ENCODE results near the gene RABEP2.

Gene RABEP2

DNA sequence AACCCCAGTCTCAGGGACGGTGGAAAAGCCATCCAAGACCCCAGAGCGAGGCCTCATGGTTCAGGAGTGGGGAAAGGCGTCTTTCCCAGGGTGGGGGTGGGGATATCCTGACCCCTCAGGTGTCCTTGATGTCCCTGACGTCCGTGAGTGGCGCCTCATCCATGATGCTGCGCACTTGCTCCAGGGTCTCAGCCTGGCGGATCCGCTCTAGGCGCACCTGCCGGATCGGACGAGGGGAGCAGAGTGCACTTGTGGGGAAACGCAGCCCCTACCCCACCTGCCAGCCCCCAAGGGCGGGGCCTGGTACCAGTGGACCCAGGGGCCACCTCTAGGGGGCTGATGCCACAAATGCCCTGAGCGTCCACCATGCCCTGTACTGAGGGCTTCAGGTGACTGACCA lies 20.2 kb downstream of the RABEP2 start:
- Mint-ChIP-seq H3K36me3 (ENCODE audit: insufficient read depth) (peaks cover 20% of the 10 kb centered on the region), H3K9me3 (no peaks in the 10 kb centered on the region), H3K27ac (no peak overlapping the region), H3K27me3 (no peaks in the 10 kb centered on the region), H3K4me3 (no peak overlapping the region), H3K4me1 (ENCODE audit: low read depth in 2 of 2) (no peaks in the 10 kb centered on the region)
- ATAC-seq (replicated peaks) (no peak), DNase-seq (no peak)

DNA sequence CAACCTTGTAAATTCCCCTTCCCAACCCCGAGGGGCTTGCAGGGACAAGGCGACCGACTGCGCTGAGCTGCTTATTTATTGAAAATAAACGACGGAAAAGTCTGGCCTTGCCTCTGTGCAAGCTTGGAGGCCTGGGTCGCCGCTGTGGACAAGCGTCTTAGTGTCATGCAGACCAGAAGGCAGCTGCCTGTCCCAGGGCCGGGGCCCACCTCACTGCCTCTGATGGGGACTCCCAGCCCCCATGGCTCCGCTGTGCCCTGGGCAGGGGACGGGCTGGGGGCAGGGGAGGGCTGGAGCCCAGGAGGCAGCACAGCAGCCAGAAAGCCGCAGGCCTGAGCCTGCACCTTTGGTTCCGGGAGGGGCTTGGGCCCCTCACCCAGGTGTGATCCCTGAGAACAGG lies 20.7 kb downstream of the RABEP2 start:
- Mint-ChIP-seq H3K27me3 (no peaks in the 10 kb centered on the region), H3K27ac (no peak overlapping the region), H3K36me3 (ENCODE audit: insufficient read depth) (peaks cover 16% of the 10 kb centered on the region), H3K9me3 (no peaks in the 10 kb centered on the region), H3K4me3 (no peak overlapping the region), H3K4me1 (ENCODE audit: low read depth in 2 of 2) (no peaks in the 10 kb centered on the region)
- DNase-seq (no peak), ATAC-seq (replicated peaks) (no peak)

DNA sequence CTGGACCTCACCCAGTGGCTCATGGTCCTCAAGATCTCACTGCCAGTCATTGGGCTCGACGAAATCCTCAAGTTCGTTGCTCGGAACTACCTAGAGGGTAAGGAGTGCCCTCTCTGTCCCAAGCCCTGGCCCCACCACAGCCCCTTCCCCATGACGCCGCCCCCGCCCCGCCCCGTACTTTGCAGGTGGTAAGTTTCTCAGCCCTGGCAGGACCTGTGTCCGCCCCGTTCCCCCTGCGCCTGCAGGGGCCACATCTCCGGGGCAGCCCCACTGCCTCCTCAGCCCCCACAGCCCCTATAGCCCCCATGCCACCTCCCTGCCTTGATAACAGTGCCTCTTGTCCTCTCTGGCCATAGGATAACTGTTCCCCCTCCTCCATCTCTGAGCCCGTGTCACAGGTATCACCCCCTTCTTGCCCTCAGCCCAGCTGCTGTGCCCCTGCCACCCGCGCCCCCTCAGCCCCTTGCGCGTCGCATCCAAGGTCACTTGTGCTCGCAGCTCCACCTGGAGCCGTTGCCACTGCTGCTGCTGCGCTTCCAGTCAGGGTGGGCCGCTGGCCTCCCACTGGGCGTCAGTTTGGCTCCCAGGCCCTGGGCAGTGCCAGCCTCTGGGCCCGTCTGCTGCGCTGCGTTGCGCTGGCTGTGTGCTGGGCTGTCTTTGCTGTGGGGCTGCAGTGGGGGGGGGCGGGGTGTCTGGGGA lies 21.5 kb downstream of the RABEP2 start:
- Mint-ChIP-seq H3K27me3 (no peaks in the 10 kb centered on the region), H3K4me1 (ENCODE audit: low read depth in 2 of 2) (no peaks in the 10 kb centered on the region), H3K27ac (no peak overlapping the region), H3K9me3 (no peaks in the 10 kb centered on the region), H3K4me3 (no peak overlapping the region), H3K36me3 (ENCODE audit: insufficient read depth) (peaks cover 13% of the 10 kb centered on the region)
- ATAC-seq (replicated peaks) (no peak), DNase-seq (no peak)

DNA sequence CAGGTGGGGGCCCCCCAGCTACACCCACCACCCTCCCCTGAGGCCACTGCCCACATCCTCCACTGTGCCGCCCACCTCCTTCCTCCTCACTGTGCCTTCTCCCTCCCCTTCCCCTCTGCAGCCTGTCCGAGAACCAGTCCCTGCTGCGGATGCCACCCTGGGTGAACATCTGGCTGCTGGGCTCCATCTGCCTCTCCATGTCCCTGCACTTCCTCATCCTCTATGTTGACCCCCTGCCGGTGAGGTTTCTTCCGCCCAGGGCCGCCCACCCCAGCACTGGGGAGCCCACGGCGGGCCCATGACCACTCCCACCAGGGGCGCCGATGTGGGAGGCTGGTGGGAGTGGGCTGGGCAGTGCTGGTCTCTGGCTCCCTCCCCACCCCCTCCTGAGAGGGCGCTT lies 22.1 kb downstream of the RABEP2 start:
- Mint-ChIP-seq H3K9me3 (no peaks in the 10 kb centered on the region), H3K36me3 (ENCODE audit: insufficient read depth) (peaks cover 9% of the 10 kb centered on the region), H3K4me1 (ENCODE audit: low read depth in 2 of 2) (no peaks in the 10 kb centered on the region), H3K27me3 (no peaks in the 10 kb centered on the region), H3K27ac (no peak overlapping the region), H3K4me3 (no peak overlapping the region)
- DNase-seq: no peak
- peak; percentile 12 for ATAC-seq (replicated peaks)

DNA sequence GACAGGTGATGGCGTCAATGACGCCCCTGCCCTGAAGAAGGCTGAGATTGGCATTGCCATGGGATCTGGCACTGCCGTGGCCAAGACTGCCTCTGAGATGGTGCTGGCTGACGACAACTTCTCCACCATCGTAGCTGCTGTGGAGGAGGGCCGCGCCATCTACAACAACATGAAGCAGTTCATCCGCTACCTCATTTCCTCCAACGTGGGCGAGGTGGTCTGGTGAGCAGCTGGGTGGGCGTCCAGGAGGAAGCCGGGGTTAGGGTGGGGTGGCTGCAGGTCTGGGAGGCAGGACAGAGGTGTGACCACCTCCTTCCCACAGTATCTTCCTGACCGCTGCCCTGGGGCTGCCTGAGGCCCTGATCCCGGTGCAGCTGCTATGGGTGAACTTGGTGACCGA lies 23.2 kb downstream of the RABEP2 start:
- no peak for ATAC-seq (replicated peaks)
- H3K9me3 Mint-ChIP-seq: no peaks in the 10 kb centered on the region
- no peaks in the 10 kb centered on the region for H3K27me3 Mint-ChIP-seq

DNA sequence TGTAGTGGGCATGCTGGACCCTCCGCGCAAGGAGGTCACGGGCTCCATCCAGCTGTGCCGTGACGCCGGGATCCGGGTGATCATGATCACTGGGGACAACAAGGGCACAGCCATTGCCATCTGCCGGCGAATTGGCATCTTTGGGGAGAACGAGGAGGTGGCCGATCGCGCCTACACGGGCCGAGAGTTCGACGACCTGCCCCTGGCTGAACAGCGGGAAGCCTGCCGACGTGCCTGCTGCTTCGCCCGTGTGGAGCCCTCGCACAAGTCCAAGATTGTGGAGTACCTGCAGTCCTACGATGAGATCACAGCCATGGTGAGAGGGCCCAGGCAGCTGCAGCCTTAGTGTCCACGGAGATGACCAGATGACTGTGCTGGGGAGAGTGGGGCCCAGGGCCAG lies 24.4 kb downstream of the RABEP2 start:
- H3K9me3 Mint-ChIP-seq: no peaks in the 10 kb centered on the region
- DNase-seq (no peak), ATAC-seq (replicated peaks) (no peak)
- H3K27ac Mint-ChIP-seq: peak overlapping the region in 1 of 2 donors; percentile 10
- no peak overlapping the region for H3K4me3 Mint-ChIP-seq
- no peaks in the 10 kb centered on the region for H3K27me3 Mint-ChIP-seq
- no peaks in the 10 kb centered on the region for H3K36me3 Mint-ChIP-seq (ENCODE audit: insufficient read depth)
- H3K4me1 Mint-ChIP-seq (ENCODE audit: low read depth in 2 of 2): no peaks in the 10 kb centered on the region

More for the DNA sequence above, 23.2 kb downstream of the RABEP2 start:
- Mint-ChIP-seq H3K4me3 (no peak overlapping the region), H3K4me1 (ENCODE audit: low read depth in 2 of 2) (no peaks in the 10 kb centered on the region), H3K36me3 (ENCODE audit: insufficient read depth) (peaks cover 6% of the 10 kb centered on the region), H3K27ac (no peak overlapping the region)
- DNase-seq: no peak

GRCh38 chr16:28899882-28900590 lies 25.0 kb downstream of the RABEP2 start:
- DNase-seq (no peak), ATAC-seq (replicated peaks) (no peak)
- Mint-ChIP-seq H3K27ac (no peak overlapping the region), H3K9me3 (no peaks in the 10 kb centered on the region), H3K36me3 (ENCODE audit: insufficient read depth) (no peaks in the 10 kb centered on the region), H3K27me3 (no peaks in the 10 kb centered on the region), H3K4me1 (ENCODE audit: low read depth in 2 of 2) (no peaks in the 10 kb centered on the region), H3K4me3 (no peak overlapping the region)

GRCh38 chr16:28898942-28899341 lies 26.1 kb downstream of the RABEP2 start:
- Mint-ChIP-seq H3K27me3 (no peaks in the 10 kb centered on the region), H3K27ac (peak overlapping the region in 1 of 2 donors; percentile 36), H3K4me1 (ENCODE audit: low read depth in 2 of 2) (no peaks in the 10 kb centered on the region), H3K36me3 (ENCODE audit: insufficient read depth) (no peaks in the 10 kb centered on the region), H3K4me3 (no peak overlapping the region), H3K9me3 (no peaks in the 10 kb centered on the region)
- DNase-seq (no peak), ATAC-seq (replicated peaks) (no peak)

DNA sequence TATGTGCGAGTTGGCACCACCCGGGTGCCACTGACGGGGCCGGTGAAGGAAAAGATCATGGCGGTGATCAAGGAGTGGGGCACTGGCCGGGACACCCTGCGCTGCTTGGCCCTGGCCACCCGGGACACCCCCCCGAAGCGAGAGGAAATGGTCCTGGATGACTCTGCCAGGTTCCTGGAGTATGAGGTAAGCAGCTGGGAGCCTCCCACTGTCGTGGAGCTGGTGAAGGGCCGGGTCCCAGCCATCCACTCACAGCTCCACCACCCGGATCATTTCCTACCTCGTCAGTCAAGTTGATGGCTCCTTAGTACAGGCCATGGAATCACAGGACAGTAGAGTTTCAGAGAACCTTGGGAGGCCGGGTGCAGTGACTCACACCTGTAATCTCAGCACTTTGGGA lies 26.8 kb downstream of the RABEP2 start:
- Mint-ChIP-seq H3K27me3 (no peaks in the 10 kb centered on the region), H3K36me3 (ENCODE audit: insufficient read depth) (no peaks in the 10 kb centered on the region), H3K27ac (peak overlapping the region in 1 of 2 donors; percentile 24), H3K9me3 (no peaks in the 10 kb centered on the region), H3K4me3 (no peak overlapping the region), H3K4me1 (ENCODE audit: low read depth in 2 of 2) (no peaks in the 10 kb centered on the region)
- DNase-seq: no peak
- ATAC-seq (replicated peaks): no peak

DNA sequence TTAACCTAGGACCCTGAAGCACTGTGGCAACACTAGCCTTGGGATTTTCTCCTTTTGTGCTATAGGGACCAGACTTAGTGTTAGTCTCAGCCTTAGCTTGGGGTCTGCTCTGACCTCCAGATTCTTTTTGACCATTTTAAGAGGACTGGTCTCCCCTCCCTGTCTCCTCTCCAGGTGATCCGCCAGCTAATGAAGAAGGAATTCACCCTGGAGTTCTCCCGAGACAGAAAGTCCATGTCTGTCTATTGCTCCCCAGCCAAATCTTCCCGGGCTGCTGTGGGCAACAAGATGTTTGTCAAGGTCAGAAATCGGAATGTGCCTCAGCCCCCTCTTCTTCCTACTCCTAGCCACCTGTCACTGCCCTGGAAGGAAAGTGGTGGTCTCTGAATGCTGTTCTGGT lies 27.2 kb downstream of the RABEP2 start:
- H3K27ac Mint-ChIP-seq: peak overlapping the region in 1 of 2 donors; percentile 24
- no peak for ATAC-seq (replicated peaks)
- no peaks in the 10 kb centered on the region for H3K9me3 Mint-ChIP-seq
- no peak for DNase-seq
- H3K4me3 Mint-ChIP-seq: no peak overlapping the region
- no peaks in the 10 kb centered on the region for H3K4me1 Mint-ChIP-seq (ENCODE audit: low read depth in 2 of 2)
- H3K36me3 Mint-ChIP-seq (ENCODE audit: insufficient read depth): no peaks in the 10 kb centered on the region
- no peaks in the 10 kb centered on the region for H3K27me3 Mint-ChIP-seq

GRCh38 chr16:28895609-28896008 lies 29.4 kb downstream of the RABEP2 start:
- Mint-ChIP-seq H3K9me3 (no peaks in the 10 kb centered on the region), H3K4me3 (no peak overlapping the region), H3K27ac (no peak overlapping the region), H3K36me3 (ENCODE audit: insufficient read depth) (no peaks in the 10 kb centered on the region), H3K27me3 (no peaks in the 10 kb centered on the region), H3K4me1 (ENCODE audit: low read depth in 2 of 2) (no peaks in the 10 kb centered on the region)
- ATAC-seq (replicated peaks) (no peak), DNase-seq (no peak)

DNA sequence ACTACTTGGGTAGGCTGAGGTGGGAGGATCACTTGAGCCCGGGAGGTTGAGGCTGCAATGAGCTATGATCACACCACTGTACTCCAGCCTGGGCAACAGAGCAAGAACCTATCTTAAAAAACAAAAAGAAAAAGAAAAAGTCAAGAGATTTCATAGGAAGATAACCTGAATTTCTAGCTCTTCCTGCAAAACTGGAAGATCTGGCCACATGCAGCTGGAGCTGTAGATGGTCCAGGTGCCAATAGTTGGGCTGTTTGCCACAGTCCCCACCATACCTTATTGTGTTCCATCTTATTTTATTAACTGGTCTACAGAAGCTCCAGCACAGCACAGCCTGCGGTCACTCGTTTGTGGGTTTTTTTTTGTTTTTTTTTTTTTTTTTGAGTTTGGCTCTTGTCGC lies 31.7 kb downstream of the RABEP2 start:
- no peak overlapping the region for H3K27ac Mint-ChIP-seq
- no peaks in the 10 kb centered on the region for H3K4me1 Mint-ChIP-seq (ENCODE audit: low read depth in 2 of 2)
- H3K4me3 Mint-ChIP-seq: no peak overlapping the region
- no peaks in the 10 kb centered on the region for H3K27me3 Mint-ChIP-seq
- ATAC-seq (replicated peaks) (no peak), DNase-seq (no peak)
- no peaks in the 10 kb centered on the region for H3K9me3 Mint-ChIP-seq
- no peaks in the 10 kb centered on the region for H3K36me3 Mint-ChIP-seq (ENCODE audit: insufficient read depth)

- peak overlapping the region in 1 of 2 donors; percentile 23 for H3K27ac Mint-ChIP-seq
- ATAC-seq (replicated peaks) (no peak), DNase-seq (no peak)
- no peaks in the 10 kb centered on the region for H3K36me3 Mint-ChIP-seq (ENCODE audit: insufficient read depth)
- H3K4me1 Mint-ChIP-seq (ENCODE audit: low read depth in 2 of 2): no peaks in the 10 kb centered on the region
- no peaks in the 10 kb centered on the region for H3K27me3 Mint-ChIP-seq
- no peak overlapping the region for H3K4me3 Mint-ChIP-seq
- H3K9me3 Mint-ChIP-seq: no peaks in the 10 kb centered on the region
Measured at GRCh38 chr16:28891964-28892890, 32.8 kb downstream of the RABEP2 start.
